ENCODE measurements around the gene PDZD2.

The PDZD2 gene

DNA sequence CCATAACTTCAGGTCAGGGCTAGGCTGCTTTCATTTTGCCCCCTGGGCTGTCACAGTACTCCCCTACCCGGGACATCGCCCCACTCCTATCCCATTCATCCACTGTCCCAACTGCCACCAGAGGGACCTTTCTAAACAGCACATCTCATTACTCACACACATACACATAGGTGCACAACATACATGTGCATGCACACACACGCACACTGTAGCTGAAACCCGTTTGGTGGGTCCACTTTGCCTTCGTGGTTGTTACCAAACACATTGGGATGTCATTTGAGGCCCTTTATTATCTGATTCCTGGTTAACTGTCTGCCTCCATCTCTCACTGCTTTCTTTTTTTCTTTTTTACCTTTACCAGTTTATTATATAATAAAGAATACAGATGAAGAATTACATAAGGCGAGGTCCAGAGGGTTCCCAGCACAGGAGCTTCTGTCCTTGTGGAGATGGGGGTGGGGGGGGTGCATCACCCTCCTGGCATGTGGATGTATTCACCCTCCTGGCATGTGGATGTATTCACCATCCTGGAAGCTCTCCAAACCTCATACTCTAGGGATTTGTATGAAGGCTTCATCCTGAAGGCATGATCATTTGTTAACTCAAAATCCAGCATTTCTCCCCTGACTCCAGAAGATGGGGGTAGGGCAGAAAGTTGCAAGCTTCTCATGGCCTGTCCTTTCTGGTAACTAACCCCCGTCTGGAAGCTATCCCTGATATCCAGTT lies 349.2 kb downstream of the PDZD2 start:
- DNase-seq, result peak; percentile 87
- Histone ChIP-seq H3K4me3 (ENCODE audit: low read depth, low read length) (no peak overlapping the region), H3K27me3 (replicated peaks) (no peaks in the 10 kb centered on the region), H3K27ac (no peak overlapping the region), H3K36me3 (replicated peaks) (no peaks in the 10 kb centered on the region)
- TF ChIP-seq, protein P1, sequence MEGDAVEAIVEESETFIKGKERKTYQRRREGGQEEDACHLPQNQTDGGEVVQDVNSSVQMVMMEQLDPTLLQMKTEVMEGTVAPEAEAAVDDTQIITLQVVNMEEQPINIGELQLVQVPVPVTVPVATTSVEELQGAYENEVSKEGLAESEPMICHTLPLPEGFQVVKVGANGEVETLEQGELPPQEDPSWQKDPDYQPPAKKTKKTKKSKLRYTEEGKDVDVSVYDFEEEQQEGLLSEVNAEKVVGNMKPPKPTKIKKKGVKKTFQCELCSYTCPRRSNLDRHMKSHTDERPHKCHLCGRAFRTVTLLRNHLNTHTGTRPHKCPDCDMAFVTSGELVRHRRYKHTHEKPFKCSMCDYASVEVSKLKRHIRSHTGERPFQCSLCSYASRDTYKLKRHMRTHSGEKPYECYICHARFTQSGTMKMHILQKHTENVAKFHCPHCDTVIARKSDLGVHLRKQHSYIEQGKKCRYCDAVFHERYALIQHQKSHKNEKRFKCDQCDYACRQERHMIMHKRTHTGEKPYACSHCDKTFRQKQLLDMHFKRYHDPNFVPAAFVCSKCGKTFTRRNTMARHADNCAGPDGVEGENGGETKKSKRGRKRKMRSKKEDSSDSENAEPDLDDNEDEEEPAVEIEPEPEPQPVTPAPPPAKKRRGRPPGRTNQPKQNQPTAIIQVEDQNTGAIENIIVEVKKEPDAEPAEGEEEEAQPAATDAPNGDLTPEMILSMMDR (IDR thresholded peaks at IDR 0.05; ENCODE audit: low read depth, low read length, missing control alignments), result no peak
- in situ Hi-C loops (cut with HindIII; ENCODE audit: low pct_ligation_motif_present, low sequenced_read_pairs), result no loop called here

DNA sequence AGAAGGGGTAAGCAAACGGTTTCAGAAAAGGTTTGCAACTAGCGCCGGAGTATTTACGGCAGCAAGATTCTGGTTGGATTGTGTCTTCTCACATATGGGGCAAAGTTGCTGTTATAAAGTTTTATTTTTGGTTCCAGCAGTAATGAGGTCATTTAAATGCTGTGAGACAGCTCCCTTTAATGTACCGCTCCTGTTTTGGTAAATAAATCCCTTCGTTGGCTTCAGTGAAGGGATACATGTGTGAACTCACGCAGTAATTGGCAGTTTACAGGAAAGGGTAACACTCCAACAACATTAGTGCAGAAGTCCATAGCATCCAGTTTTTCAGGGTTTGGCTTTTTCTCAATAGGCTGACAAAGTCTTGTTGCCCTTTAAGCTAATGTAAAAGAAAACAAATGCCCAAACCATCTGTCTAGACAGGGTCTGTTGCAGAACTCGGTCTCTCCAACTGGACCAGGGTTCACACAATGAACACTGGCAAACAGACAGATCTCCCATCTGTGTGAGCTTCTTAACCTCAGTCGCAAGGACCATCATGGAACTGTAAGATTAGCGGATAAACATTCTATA lies 351.2 kb downstream of the PDZD2 start:
- TF ChIP-seq, protein P1 (IDR thresholded peaks at IDR 0.05; ENCODE audit: low read depth, low read length, missing control alignments), result no peak

DNA sequence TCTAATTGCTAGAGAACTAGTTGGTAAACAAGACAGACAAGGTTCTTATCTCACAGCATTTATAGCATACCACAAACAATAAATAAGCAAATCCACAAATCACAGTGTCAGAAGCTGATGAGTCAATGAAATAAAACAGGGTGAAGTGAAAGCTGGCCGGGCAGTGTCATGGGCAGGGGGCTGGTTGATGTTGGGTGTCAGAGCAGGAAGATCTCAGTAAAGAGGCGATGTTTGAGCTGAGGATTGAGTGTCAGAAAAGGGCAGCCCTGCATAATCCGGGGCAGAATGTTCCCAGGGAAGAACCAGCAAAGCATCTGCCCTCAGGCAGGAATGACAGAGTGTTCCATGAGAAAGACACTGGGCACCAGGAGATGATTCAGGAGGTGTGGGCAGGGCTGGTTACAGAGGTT lies 351.8 kb downstream of the PDZD2 start:
- Histone ChIP-seq H3K36me3 (replicated peaks) (no peaks in the 10 kb centered on the region), H3K4me3 (ENCODE audit: low read depth, low read length) (no peak overlapping the region), H3K27ac (no peak overlapping the region), H3K27me3 (replicated peaks) (no peaks in the 10 kb centered on the region)
- TF ChIP-seq, protein P1 (IDR thresholded peaks at IDR 0.05; ENCODE audit: low read depth, low read length, missing control alignments), result no peak
- DNase-seq, result no peak
- in situ Hi-C loops (cut with HindIII; ENCODE audit: low pct_ligation_motif_present, low sequenced_read_pairs), result no loop called here

More for the DNA sequence above, 351.2 kb downstream of the PDZD2 start:
- Histone ChIP-seq H3K27me3 (replicated peaks) (no peaks in the 10 kb centered on the region), H3K27ac (no peak overlapping the region), H3K4me3 (ENCODE audit: low read depth, low read length) (no peak overlapping the region), H3K36me3 (replicated peaks) (no peaks in the 10 kb centered on the region)
- in situ Hi-C loops (cut with HindIII; ENCODE audit: low pct_ligation_motif_present, low sequenced_read_pairs), result no loop called here
- DNase-seq, result no peak

- in situ Hi-C loops (cut with HindIII; ENCODE audit: low pct_ligation_motif_present, low sequenced_read_pairs), result no loop called here
- TF ChIP-seq, protein P1 (IDR thresholded peaks at IDR 0.05; ENCODE audit: low read depth, low read length, missing control alignments), result no peak
Measured at GRCh38 chr5:31992377-31992776, 353.4 kb downstream of the PDZD2 start.

GRCh38 chr5:31993165-31993961 lies 354.4 kb downstream of the PDZD2 start:
- Histone ChIP-seq H3K4me3 (ENCODE audit: low read depth, low read length) (no peak overlapping the region), H3K27ac (no peak overlapping the region), H3K36me3 (replicated peaks) (no peaks in the 10 kb centered on the region), H3K27me3 (replicated peaks) (no peaks in the 10 kb centered on the region)
- in situ Hi-C loops (cut with HindIII; ENCODE audit: low pct_ligation_motif_present, low sequenced_read_pairs), result no loop called here
- peak; percentile 47 for DNase-seq
- TF ChIP-seq, protein P1 (IDR thresholded peaks at IDR 0.05; ENCODE audit: low read depth, low read length, missing control alignments), result no peak

More at GRCh38 chr5:31992377-31992776, 353.4 kb downstream of the PDZD2 start:
- no peak overlapping the region for H3K27ac ChIP-seq
- DNase-seq, result no peak
- no peaks in the 10 kb centered on the region for H3K36me3 ChIP-seq (replicated peaks)
- no peaks in the 10 kb centered on the region for H3K27me3 ChIP-seq (replicated peaks)
- H3K4me3 ChIP-seq (ENCODE audit: low read depth, low read length), result no peak overlapping the region

Data from brain microvascular endothelial cell (primary cell).